ENCODE results near the gene RPL10. TPM values are rescaled to one million over a fixed set of nuclear protein-coding genes. Genes with fewer than 3 reads are reported as not detected.

RPL10 gene
- total RNA-seq, 1 donor from 2014 or later, result 2,985 TPM

DNA sequence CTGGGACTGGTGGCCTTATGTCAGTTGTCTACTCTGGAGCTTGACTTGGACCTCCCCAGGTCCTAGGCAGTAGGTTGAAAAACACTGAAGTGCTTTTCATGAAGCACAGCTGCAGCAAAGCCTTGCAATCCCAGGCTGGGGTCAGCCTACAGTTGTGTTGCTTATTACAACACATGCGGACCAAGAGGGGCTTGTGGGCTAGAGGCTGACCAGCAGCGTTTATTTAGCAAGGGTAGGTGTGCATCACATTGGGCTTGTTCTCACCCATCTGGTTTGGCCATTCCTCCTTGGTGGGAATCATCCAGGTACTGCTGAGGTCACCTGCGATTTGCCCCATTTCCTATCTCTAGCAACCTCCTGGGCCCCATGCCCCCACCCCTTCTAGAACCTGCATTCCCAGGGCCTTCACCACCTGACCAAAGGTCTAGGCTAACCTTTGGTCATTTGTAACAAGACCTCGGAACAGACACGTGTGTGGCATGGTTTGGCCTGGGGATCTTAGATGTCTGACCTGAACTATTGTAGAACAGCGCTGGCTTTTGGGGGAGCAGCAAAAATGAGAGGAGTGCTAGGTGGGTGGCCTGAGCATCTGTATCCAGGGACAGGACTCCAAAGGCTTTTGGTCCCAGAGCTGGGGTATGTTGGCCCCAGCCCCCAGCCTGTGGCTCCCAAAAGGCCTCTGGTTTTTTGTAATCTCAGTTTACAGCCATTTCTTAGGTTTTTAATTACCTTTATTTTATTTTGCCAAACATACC is 3.0 kb downstream of the RPL10 start:
- no peak for DNase-seq (ENCODE audit: low spot score)

DNA sequence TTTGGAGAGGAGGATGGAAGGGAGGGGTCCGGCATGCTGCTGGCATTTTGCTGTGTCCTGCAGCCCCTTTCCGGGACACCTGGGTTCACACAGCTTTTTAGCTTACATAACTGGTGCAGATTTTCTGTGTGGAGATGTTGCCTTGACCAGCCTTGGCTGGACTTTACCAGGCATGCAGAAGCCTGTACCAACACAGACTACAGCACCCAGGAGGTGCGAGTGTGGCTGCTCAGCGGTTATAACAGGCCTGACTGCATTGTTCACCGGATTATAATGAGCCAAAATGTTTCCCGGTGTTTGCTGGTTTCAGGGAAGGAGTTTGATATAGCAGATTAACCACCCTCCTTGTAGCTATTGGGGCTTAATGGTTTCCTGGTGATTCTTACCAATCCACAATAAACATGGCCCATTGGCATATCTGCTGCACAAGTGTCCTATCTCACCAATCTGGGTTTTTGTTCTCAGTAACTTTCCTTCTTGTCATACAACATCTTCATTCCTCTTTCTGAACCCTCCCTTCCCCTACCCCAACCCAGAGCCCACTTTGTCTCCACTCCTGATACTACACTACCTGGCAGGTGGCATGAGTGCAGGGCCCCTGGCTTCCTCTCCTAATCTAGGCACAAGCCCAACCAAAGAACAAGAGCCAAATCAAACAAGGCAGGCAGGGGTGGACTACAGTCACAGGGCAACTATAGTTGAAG is 3.9 kb downstream of the RPL10 start:
- DNase-seq (ENCODE audit: low spot score), result no peak

DNA sequence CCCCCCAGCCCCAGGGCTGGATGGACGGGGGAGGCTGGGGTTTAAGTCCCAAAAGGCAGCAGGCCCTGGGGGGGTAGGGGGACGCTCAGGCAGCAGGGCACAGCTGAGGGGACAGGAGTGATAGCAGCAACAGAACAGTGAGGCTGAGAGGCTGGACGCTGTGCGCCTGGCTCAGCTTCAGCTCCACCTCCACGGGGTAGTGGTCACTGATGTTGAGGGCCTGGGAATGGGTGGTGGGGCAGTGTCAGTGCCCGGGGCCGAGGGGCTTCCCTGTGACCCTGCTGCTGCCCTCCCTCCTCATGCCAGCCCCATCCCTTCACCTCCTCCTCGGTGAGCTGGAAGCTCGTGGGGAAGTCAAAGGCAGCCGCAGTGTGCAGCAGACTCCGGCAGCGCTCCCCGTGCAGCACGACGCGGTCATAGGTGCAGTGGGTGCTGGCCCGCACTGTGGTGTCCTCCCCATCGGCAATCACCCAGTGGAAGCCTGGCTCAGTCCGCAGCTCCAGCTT is 4.5 kb downstream of the RPL10 start:
- no peak for DNase-seq (ENCODE audit: low spot score)

DNA sequence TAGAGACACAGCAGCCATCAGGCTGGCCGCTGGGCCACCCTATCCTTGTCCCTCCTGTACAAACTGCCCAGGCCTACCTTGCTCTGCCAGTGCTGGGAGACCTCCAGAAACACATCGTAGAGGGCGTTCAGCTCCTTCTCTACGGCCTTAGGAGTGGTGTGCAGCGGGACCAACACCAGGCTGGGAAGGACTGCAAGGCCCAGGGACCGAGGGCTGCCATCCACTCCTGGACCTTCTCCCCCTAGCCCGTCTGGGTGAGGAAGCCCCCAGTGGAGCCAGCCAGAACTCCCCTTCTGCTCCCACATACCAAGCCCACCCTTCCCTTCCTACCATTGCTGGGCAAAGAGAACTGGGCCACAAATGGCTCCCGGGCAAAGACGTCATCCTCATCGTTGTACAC is 5.0 kb downstream of the RPL10 start:
- DNase-seq (ENCODE audit: low spot score), result no peak

DNA sequence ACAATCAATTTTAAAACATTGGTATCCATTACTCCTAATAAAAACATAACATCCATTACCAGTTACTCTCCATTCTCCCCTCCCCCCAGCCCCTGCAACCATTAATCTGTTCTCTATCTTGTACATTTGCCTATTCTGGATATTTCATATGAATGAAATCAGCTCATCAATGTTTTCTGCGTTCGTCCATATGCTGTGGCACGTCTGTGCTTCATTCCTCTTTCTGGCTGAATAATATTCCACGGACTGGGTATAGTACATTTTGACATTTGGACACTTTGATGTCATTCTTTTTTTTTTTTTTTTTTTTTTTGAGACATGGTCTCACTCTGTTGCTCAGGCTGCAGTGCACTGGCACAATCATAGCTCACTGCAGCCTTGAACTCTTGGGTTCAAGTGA is 5.7 kb downstream of the RPL10 start:
- no peak for DNase-seq (ENCODE audit: low spot score)

DNA sequence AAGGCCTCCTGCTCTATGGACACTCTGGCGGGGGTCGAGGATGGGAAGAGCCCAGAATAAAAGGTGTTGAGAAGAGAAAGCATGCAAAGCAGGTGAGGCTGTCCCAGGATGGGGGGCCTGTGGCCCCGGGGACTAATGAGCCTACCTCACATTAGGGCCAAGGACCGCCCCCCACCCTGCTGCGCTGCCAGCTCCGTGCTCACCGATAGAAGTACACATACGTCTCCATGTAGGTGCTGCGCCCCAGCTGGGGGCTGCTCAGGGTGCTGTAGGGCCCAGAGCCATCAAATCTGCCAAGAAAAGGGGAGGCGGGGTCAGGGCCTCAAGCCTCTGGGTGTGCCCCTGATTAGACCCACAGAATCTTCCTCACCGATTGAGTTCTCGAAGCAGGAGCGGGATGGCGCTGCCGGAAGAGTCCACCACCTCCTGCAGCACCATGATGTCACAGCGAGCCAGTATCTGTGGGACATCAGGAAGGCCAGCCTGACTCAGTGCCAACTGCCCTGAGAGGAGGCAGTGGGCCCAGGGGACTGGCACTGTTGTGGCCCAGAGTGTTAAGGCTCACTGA is 6.5 kb downstream of the RPL10 start:
- DNase-seq (ENCODE audit: low spot score), result no peak

DNA sequence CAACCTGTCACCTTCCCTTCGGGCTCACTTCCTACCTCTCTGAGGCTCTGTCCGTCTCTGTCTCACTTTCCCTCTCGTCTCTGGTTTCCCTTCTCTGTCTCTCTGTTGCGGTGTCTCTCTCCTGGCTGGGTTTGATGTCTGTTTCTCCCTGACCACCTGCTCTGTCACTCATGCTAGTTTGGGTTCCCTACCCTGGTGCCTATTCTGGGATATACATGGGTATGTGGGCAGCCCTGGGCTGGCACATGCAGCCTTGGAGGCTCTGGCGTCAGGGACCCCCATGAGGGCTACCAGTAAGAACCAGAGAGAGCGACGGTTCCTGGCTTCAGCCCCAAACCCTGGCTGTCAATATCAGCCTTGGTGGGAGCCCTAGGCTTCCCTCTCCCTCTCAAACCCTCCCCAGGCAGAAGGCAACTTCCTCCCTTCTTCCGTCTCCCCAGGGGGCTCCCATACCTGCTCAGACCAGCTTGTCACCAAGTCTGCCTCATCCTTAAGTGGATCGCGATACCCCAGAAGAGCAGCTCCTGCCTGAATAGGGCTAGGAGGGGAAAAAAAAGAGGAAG is 10.6 kb downstream of the RPL10 start:
- no peak for DNase-seq (ENCODE audit: low spot score)

DNA sequence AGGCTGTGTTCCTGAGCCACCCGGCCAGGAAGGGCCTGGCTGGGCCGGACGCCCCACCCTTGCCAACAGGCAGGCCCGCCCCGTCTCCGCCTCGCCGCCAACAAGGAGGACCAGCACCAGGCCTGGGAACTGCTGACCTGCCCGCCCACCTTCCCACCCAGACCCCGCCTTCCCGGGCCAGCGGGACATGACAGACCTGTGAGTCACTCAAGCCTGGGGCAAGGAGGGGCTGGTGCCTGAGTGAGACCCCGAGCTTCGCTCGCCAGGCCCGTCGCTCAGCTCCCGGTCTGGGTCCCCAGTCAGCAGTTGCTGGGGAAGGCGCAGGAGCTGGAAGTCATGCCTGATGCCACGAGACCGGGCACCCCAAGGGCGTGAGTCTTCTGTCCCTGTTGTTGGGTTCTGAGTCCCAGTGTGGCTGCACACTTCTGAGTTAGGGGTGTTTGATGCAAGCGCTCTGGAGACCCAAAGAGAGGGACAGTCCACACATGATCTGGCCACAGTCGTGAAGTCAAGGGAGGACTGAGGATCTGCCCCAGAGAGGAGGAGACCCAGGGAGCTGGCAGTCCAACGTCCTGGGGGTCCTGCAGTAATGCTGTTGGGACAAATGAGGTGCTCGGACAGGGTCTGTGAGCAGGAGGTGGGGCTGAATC is 11.2 kb downstream of the RPL10 start, which contains the start of gene DNASE1L1:
TSS of gene DNASE1L1 (minus strand) at position 33 of the 650 bp plus-strand sequence. CDS start 3,686 bp downstream, outside the sequence.
- peak; percentile 91 for DNase-seq (ENCODE audit: low spot score)

DNA sequence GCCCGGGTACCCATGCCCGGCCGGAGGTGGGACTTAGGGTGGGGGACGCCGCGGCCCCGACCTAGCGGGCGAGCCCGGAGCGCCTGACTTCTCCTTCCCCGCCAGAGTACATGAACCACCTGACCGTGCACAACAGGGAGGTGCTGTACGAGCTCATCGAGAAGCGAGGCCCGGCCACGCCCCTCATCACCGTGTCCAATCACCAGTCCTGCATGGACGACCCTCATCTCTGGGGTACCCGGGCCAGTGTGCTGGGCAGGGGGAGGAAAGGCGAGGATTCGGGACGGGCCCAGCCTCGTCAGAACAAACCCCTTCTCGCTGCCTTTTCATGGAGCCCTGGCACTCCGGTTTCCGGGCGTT is 13.8 kb downstream of the RPL10 start:
- DNase-seq (ENCODE audit: low spot score), result no peak

DNA sequence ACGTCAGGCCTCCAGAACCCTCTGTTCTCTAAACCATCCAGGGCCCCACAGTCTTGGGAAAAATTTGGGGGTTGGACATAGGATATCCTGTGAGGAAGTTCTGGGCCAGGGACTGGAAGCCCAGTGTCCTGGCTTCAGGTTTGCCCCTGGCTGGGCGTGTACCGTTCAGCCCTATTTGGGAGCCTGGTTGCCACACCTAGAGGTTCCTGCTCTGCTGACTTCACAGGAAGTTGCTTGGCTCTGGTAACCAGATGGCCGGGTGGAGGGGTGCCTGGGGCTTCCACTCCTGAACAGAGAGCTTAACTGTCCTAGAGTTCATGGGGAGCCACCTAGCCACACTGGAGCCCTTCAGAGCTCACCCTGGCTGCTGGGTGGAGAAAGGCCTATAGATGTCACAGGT is 14.3 kb downstream of the RPL10 start:
- DNase-seq (ENCODE audit: low spot score), result no peak

DNA sequence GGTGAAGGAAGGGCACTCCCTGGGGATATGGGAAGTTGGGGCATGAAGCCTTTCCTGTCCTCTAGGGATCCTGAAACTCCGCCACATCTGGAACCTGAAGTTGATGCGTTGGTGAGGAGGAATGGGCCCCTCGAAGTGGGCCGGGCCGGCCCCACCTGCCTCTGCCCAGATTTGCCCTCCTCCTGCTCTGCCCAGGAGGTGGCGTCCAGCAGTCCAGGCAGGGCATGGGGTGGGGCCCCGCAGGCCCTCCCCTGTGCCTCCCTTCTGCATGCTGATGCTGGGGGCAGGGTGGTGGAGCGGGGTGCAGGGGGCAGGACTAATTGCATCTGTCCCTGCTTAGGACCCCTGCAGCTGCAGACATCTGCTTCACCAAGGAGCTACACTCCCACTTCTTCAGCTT is 15.0 kb downstream of the RPL10 start:
- no peak for DNase-seq (ENCODE audit: low spot score)

DNA sequence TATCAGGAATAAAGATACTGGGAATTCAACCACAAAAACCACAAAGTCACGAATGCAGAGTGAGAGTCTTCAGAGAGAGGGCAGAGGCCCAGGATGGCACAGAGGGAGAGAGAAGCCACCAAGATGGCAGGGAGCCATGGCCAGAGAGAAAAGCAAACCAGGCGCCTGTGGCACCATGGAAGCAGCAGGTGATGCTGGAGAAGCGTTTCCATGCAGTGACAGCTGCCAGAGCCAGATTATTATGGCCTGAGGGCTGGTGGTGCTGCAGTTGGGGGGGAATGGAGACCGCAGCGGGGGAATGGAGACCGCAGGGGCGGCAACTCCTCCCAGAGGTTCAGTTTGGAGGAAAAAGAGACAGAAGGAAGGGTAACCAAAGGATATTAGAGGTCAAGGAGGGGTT is 19.0 kb downstream of the RPL10 start:
- DNase-seq (ENCODE audit: low spot score), result no peak

DNA sequence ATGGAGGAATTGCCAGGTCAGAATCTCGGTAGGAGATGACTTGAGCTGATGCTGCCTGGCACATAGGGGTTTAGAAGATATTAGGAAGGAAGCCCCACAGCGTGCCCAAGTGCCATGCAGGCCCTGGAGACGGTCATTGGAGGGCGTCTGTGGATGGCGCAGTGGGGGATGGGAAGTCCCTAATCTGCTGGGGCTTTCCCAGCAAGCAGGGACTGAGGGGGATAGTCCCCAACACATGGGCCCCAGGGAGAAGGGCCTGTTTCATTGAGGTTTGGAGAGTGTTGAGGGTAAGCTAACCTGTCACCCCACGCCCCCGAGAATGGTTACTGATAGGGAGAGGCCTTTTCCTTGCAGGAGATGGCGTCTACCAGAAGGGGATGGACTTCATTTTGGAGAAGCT is 21.0 kb downstream of the RPL10 start:
- no peak for DNase-seq (ENCODE audit: low spot score)

DNA sequence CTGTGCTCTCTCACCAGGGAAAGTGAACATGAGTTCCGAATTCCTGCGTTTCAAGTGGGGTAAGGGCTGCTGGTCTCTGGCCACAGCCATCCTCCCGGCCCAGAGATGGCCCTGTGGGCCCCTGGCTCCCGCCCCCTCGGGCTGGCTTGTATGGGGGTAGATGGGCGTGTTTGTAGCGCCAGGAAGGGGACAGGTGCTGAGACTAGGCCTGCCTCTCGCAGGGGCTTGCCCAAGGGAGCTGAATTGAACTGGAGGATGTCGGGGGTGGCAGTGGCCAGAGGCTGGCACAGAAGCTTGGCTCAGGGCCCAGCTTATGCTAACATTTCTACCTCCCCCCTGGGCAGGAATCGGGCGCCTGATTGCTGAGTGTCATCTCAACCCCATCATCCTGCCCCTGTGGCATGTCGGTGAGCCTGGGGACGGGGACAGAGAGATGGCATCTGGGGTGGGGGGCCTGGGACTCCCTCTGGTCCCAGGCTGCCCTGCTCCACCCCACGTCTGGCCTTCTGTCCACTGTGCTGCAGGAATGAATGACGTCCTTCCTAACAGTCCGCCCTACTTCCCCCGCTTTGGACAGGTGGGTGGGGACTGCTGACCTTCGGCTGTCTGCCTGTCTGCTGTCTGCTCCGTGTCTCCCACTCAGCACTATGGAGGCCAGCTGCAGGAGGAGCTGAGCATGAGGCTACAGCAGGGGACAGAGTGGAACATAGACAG is 21.7 kb downstream of the RPL10 start:
- no peak for DNase-seq (ENCODE audit: low spot score)

DNA sequence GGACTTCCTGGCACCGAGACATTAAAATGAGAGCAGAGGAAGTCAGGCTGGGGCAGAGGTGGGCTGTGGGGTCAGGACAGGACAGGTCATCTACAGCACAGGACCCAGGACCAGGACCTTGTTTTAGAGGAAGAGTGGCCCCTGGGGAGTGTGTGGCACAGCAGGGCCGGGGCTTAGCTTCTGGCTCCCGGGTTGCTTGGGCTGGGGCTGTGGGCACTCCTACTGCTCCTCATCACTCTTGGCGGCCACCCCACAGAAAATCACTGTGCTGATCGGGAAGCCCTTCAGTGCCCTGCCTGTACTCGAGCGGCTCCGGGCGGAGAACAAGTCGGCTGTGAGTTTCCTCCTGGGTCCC is 22.2 kb downstream of the RPL10 start:
- no peak for DNase-seq (ENCODE audit: low spot score)

DNA sequence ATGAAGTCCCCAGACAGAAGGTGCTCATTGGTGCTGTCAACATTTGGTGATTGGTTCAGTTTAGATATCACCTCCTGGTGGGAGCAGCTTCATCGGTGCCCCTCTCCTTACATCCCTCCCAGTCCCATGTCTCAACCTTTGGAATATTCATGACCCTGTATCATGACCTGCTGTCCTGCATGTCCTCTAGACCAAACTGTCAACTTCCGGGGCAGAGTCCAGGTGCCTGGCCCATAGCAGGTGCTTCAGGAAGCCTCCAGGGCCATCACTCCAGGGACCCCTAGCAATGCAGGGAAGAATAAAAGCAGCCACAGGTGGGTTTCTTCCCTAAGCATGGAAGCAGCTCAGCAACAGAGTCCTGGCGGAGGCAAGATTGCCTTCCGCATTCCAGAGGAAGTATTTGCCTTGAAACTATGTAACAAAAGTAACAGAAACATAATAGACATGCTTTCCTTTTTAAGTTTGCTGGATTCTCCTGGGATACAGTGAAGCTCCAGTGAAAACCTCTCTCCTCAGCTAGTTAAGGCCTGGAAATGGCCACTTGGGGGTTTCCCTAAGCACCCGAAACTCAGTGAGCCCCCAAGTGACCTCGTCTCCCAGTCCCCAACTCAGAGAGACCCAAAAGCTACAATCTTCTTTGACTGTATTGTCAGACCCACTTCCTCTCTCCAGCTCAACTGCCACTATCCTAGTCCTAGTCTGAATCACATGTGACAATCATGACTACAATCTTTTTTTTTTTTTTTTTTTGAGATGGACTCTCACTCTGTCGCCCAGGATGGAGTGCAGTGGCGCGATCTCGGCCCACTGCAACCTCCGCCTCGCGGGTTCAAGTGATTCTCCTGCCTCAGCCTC is 29.0 kb downstream of the RPL10 start:
- no peak for DNase-seq (ENCODE audit: low spot score)

DNA sequence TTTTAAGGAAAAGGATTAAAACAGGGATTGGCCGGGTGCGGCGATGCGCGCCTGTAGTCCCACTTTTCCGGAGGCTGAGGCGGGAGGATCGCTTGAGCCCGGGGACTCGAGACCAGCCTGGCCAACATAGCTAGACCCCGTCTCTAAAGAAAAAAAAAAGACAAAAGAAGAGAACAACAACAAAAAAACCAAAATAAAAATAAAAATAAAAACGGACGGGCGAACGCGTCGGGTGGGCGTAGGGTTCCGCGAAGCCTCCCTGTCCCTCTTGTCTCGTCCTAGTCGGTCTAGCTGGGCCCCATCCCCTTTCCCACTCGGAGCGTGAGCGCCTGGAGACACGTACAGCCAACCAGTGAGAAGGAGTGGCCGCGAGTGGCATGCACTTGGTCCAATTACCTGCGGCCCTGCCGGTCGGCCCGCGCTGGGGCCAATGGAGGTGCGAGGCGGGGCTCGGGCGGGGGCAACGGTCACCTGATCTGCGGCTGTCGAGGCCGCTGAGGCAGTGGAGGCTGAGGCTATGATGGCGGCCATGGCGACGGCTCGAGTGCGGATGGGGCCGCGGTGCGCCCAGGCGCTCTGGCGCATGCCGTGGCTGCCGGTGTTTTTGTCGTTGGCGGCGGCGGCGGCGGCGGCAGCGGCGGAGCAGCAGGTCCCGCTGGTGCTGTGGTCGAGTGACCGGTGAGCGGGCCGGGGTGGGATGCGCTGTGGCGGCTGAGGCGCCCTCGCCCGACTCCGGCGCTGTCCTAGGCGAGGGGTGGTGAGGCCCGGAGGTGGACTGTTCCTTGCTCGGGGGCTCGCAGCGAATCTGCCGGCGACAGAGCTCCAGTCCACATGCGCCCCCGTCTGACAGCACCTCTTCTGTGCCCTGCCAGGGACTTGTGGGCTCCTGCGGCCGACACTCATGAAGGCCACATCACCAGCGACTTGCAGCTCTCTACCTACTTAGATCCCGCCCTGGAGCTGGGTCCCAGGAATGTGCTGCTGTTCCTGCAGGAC is 30.3 kb downstream of the RPL10 start, which contains the start of gene ATP6AP1:
TSS of gene ATP6AP1 (plus strand) at position 502 of the 996 bp plus-strand sequence. CDS start at position 518, 16 bp downstream.
- peak; percentile 95 for DNase-seq (ENCODE audit: low spot score)

DNA sequence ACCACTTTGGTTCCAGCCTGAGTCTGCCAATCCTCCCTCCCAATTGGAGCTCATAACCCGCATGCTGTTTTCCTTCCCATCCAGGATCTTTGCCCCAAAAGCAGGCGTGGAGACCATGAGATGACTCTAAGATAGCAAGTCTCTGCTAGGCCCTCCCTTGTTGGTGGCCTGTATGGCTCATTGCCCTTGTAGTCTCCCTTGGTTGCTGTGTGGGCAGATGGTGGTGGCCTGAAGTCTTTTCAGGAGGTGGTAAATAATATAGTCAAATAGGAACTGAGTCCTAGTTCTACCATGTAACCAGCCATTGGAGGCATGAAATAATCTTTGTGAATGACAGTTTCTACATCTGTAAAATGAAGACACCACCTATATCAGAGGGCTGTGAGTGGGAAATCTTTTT is 31.5 kb downstream of the RPL10 start:
- no peak for DNase-seq (ENCODE audit: low spot score)

DNA sequence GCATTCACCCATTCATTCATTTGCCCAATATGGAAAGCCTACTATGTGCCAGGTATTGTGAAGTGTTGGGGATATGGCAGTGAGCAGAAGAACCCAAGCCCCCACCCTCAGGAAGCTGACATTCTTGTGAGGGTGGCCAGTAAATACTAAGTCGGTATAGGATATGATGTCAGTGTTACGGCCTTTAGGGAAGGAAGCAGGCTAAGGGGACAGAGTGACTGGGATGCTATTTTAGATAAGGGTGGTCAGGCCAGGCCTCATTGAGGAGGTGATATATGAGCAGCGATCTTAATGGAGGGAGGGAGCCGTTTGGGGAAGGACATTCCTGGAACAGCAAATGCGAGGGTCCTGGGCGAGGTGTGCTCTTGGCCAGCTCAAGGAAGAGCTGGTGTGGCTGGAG is 32.3 kb downstream of the RPL10 start:
- no peak for DNase-seq (ENCODE audit: low spot score)
